Cardiac muscle cell (in vitro differentiated cells and primary cell): ENCODE data around the gene CD82. TPM values are rescaled to one million over a fixed set of nuclear protein-coding genes. Genes with fewer than 3 reads are reported as not detected.
"Not testable (repeated sequence)": the region's sequence is repeated elsewhere in the genome, so short reads cannot be mapped to it uniquely, and the experiment has no call there.

Source experiments
- DNase-seq, 2 donors: peaks; one replicate each; pipeline versions ENCODE4 v3.0.0 to v3.0.0-alpha.2; 2010 to 2017; ENCODE audit warnings: low read depth in 1 of 2, low spot score in 1 of 2
- H3K27ac ChIP-seq: fragments of 200-600 bp; sonication (generic); 2 replicates; pipeline ENCODE4 v1.5.1; 2016
- H3K27me3 ChIP-seq: fragments of 200-600 bp; sonication (generic); 2 replicates; pipeline ENCODE4 v1.6.0; 2016; ENCODE audit warnings: control low read depth
- H3K36me3 ChIP-seq: fragments of 200-600 bp; sonication (generic); 2 replicates; pipeline ENCODE4 v1.5.1; 2016; ENCODE audit warnings: control low read depth
- H3K4me1 ChIP-seq: fragments of 200-600 bp; sonication (generic); 2 replicates; pipeline ENCODE4 v1.8.1; 2017; ENCODE audit warnings: low read depth, mild to moderate bottlenecking, mixed run types
- H3K4me3 ChIP-seq: fragments of 200-600 bp; sonication (generic); 2 replicates; pipeline ENCODE4 v1.5.1; 2016; ENCODE audit warnings: mild to moderate bottlenecking
- H3K9me3 ChIP-seq: fragments of 200-600 bp; sonication (generic); 2 replicates; pipeline ENCODE4 v1.5.1; 2017; ENCODE audit warnings: low read depth, mild to moderate bottlenecking, control low read depth
- polyA plus RNA-seq: library from polyadenylated mRNA; unstranded; fragments of >200 nt; fragmentation: Nextera tagmentation; extraction: Ambion mirVana; gene quantifications from 2 replicates; pipeline ENCODE4 v1.2.1, GENCODE V29; 2016
- total RNA-seq: library from RNA; depleted of rRNA; stranded (reverse); fragments of >200 nt; gene quantifications from 2 replicates; pipeline ENCODE4 v1.2.3, GENCODE V29; 2016
- TF ChIP-seq, protein P1 (sequence below): IDR thresholded peaks from 2 replicates; pipeline ENCODE4 v1.5.1; 2012; ENCODE audit warnings: low read depth, mild to moderate bottlenecking, low read length

Gene CD82
- total and polyA plus RNA-seq, 2 experiments from 2014 or later: 14.8 to 33.9 TPM

DNA sequence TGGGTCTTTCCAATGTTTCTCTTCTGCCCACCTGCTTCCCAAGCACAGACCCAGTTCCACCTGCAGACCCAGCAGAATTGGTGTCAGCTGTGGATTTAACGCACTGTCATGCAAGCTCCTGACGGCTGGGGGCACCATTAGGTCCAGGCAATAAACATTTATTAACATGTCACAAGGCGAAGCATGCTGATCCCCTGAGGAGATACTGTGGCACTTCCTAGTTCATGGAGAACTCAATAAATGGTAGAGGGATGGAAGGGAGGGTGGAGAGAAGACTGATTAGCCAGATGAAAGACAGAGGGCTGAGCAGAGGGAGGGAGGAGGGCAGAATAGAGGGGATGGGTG, 93.0 kb downstream of the CD82 start:
- H3K27ac ChIP-seq: no peak overlapping the region
- H3K4me1 ChIP-seq: no peaks in the 10 kb centered on the region
- TF ChIP-seq, protein P1, sequence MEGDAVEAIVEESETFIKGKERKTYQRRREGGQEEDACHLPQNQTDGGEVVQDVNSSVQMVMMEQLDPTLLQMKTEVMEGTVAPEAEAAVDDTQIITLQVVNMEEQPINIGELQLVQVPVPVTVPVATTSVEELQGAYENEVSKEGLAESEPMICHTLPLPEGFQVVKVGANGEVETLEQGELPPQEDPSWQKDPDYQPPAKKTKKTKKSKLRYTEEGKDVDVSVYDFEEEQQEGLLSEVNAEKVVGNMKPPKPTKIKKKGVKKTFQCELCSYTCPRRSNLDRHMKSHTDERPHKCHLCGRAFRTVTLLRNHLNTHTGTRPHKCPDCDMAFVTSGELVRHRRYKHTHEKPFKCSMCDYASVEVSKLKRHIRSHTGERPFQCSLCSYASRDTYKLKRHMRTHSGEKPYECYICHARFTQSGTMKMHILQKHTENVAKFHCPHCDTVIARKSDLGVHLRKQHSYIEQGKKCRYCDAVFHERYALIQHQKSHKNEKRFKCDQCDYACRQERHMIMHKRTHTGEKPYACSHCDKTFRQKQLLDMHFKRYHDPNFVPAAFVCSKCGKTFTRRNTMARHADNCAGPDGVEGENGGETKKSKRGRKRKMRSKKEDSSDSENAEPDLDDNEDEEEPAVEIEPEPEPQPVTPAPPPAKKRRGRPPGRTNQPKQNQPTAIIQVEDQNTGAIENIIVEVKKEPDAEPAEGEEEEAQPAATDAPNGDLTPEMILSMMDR: peak; percentile 47
- H3K4me3 ChIP-seq: no peak overlapping the region
- no peaks in the 10 kb centered on the region for H3K36me3 ChIP-seq
- DNase-seq: peak; percentile 34 to 53
- H3K27me3 ChIP-seq: no peaks in the 10 kb centered on the region
- no peaks in the 10 kb centered on the region for H3K9me3 ChIP-seq

DNA sequence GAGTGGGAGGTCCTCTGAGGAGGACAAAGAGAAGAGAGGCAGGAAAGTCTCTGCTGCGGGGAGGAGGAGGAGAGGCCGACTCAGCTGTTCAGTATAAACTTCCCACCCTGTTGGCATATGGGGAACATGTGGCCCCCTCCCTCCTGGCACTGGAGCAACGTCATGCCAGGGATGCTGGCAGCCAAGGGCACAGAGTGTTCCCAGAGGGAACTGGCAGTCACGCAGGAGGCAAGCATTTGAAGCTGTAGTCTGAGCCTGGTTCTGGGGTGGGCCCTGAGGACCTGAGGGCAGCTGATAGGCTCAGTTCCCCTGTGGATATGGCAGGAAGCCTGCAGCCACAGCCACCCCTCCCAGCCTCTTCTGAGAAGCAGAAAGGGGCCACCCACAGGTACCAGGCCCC, 94.2 kb downstream of the CD82 start:
- no peak for DNase-seq
- TF ChIP-seq, protein P1: no peak
- H3K27ac ChIP-seq: no peak overlapping the region
- H3K27me3 ChIP-seq: no peaks in the 10 kb centered on the region
- H3K36me3 ChIP-seq: no peaks in the 10 kb centered on the region
- no peak overlapping the region for H3K4me3 ChIP-seq
- no peaks in the 10 kb centered on the region for H3K9me3 ChIP-seq
- H3K4me1 ChIP-seq: no peaks in the 10 kb centered on the region

DNA sequence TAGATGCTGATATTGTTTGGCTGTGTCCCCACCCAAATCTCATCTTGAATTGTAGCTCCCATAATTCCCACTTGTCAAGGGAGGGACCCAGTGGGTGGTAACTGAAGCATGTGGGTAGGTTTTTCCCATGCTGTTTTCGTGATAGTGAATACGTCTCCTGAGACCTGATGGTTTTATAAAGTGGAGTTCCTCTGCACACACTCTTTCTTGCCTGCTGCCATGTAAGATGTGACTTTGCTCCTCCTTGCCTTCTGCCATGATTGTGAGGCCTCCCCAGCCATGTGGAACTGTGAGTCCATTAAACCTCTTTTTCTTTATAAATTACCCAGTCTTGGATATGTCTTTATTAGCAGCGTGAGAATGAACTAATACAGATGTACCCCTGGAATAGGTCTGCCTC, 95.1 kb downstream of the CD82 start:
- not testable (repeated sequence) for H3K27ac ChIP-seq, H3K27me3 ChIP-seq, H3K36me3 ChIP-seq, H3K4me1 ChIP-seq, DNase-seq, H3K9me3 ChIP-seq, H3K4me3 ChIP-seq

DNA sequence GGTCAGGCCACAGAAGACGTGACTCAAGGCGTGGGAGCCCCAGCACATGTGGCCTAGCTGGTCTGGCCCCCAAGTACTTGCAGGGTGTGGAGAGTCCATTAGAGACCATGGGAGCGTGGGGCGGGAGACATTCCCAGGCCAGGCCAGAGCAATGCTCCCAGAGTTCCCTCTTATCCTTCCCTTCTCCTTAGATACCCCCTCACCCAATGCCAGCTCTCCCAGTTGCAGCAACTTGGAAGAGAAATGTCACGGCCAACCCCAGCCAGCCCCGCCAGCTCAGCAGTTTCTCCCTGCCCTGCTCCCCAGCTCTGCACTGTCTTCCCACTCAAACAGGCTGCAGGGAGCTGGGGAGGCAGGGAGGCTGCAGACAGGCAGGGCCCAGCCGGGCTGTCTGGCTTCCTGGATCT, 95.9 kb downstream of the CD82 start:
- H3K27me3 ChIP-seq: no peaks in the 10 kb centered on the region
- no peaks in the 10 kb centered on the region for H3K36me3 ChIP-seq
- no peak overlapping the region for H3K27ac ChIP-seq
- DNase-seq: peak in 1 of 2 donors; percentile 21
- H3K9me3 ChIP-seq: no peaks in the 10 kb centered on the region
- TF ChIP-seq, protein P1: no peak
- no peaks in the 10 kb centered on the region for H3K4me1 ChIP-seq
- no peak overlapping the region for H3K4me3 ChIP-seq

Other genes starting within 250 kb of the CD82 start
- 48.1 and 68.6 TPM in 2 replicates for gene TSPAN18, start 161.3 kb downstream of the CD82 start, total RNA-seq
- gene TSPAN18, start 161.3 kb downstream of the CD82 start, polyA plus RNA-seq: 82.8 and 122 TPM in 2 replicates